Panc1 (cell line): ENCODE results near the gene IL12RB2. TPM values are rescaled to one million over a fixed set of nuclear protein-coding genes. Genes with fewer than 3 reads are reported as not detected.

Experiments used
- ATAC-seq: fragments of 200-7000 bp; cut with Tn5 transposase; 2 replicates; pipeline ENCODE4 v1.9.1; 2020; ENCODE audit warnings: mild to moderate bottlenecking, moderate library complexity
- BruUV-seq: library from RNA; stranded (reverse); fragments of 400-500 nt; replicated peaks from 2 replicates; lab custom pipeline; 2021; lab: Mats Ljungman, UMichigan
- CTCF ChIA-PET: fragments of 300-600 bp; sonication (Branson Sonifier 250); formaldehyde crosslinking; loops from one replicate; lab custom pipeline; 2022; ENCODE audit warnings: antibody characterized with exemption; lab: Charles Lee
- POLR2A ChIA-PET: fragments of 300-600 bp; sonication (Branson Sonifier 250); formaldehyde crosslinking; loops from one replicate; lab custom pipeline; 2022; ENCODE audit warnings: antibody characterized with exemption; lab: Charles Lee
- DNase-seq: peaks from one replicate; pipeline ENCODE4 v3.0.0-alpha.2; 2010; ENCODE audit warnings: low read depth, low spot score
- H3K27ac ChIP-seq: 2 replicates; pipeline ENCODE4 v1.5.1; 2011; ENCODE audit warnings: mild to moderate bottlenecking, low read length, inconsistent platforms
- H3K27me3 ChIP-seq: fragments of 200-500 bp; sonication (Bioruptor generic); 2 replicates; pipeline ENCODE4 v1.6.0; 2014; ENCODE audit warnings: low read length, inconsistent platforms; ENCODE audit not compliant: control insufficient read depth, insufficient read depth
- H3K36me3 ChIP-seq: fragments of 200-500 bp; sonication (Bioruptor generic); 2 replicates; pipeline ENCODE4 v1.5.1; 2014; ENCODE audit warnings: inconsistent platforms, mild to moderate bottlenecking, low read length, moderate library complexity; ENCODE audit not compliant: control insufficient read depth, insufficient read depth
- H3K4me1 ChIP-seq: 2 replicates; pipeline ENCODE4 v1.5.1; 2011; ENCODE audit warnings: inconsistent platforms, mild to moderate bottlenecking, low read length, moderate library complexity; ENCODE audit not compliant: control insufficient read depth, insufficient read depth
- H3K4me3 ChIP-seq, 2 experiments: 2 replicates each; pipeline ENCODE4 v1.5.1; 2011 to 2012; ENCODE audit warnings: low read depth in 2 of 2, low read length in 2 of 2, mild to moderate bottlenecking in 2 of 2, inconsistent platforms in 1 of 2, moderate library complexity in 1 of 2
- H3K9me3 ChIP-seq: fragments of 200-500 bp; sonication (Bioruptor generic); 2 replicates; pipeline ENCODE4 v1.5.1; 2014; ENCODE audit warnings: low read depth, mild to moderate bottlenecking, inconsistent platforms, low read length, moderate library complexity; ENCODE audit not compliant: control insufficient read depth, insufficient read depth
- CTCF ChIP-seq: fragments of 450-650 bp; IDR thresholded peaks from 2 replicates; pipeline ENCODE4 v1.5.1; 2017; ENCODE audit warnings: mild to moderate bottlenecking
- POLR2AphosphoS5 ChIP-seq: IDR thresholded peaks from 2 replicates; pipeline ENCODE4 v1.6.1; 2012; ENCODE audit warnings: mild to moderate bottlenecking, low read depth, low read length, moderate library complexity
- REST ChIP-seq, 2 experiments: IDR thresholded peaks; 2 replicates each; pipeline ENCODE4 v1.6.1; 2011 to 2012; ENCODE audit warnings: low read depth in 2 of 2, control low read depth in 1 of 2, low read length in 1 of 2, mild to moderate bottlenecking in 1 of 2, moderate library complexity in 1 of 2; ENCODE audit not compliant: insufficient read depth in 1 of 2
- SIN3A ChIP-seq: IDR thresholded peaks from 2 replicates; pipeline ENCODE4 v1.6.1; 2012; ENCODE audit warnings: low read depth, mild to moderate bottlenecking, low read length, moderate library complexity, borderline replicate concordance; ENCODE audit not compliant: insufficient read depth
- TCF7L2 ChIP-seq: IDR thresholded peaks from 2 replicates; pipeline ENCODE4 v1.6.1; 2011; ENCODE audit warnings: mild to moderate bottlenecking, low read depth, low read length, inconsistent platforms
- in situ Hi-C: cut with HindIII; loops from 2 replicates; pipeline ENCODE4 v1.10.0; 2016; ENCODE audit warnings: low sequenced_read_pairs, low pct_unique_long_range_greater_than_20kb
- intact Hi-C: fragments of 100-400 bp; cut with micrococcal nuclease; formaldehyde crosslinking; loops from one replicate; pipeline ENCODE4 v1.10.0; 2022; ENCODE audit not compliant: unreplicated experiment
- total RNA-seq: library from RNA; stranded (reverse); gene quantifications from one replicate; pipeline ENCODE4 v1.2.1, GENCODE V29; 2021; ENCODE audit not compliant: unreplicated experiment

Gene IL12RB2
- total RNA-seq, 1 experiment from 2014 or later = 0.26 TPM

GRCh38 chr1:67270541-67270940 is 37.1 kb upstream of the IL12RB2 start:
- POLR2A ChIA-PET = no interaction called here
- TF ChIP-seq POLR2AphosphoS5 = no peak
- no peak for TF ChIP-seq TCF7L2
- TF ChIP-seq REST (IDR thresholded peaks at IDR 0.05; ENCODE audit: insufficient read depth in 1 of 2, low read depth in 2 of 2, low read length in 1 of 2) = no peak
- TF ChIP-seq SIN3A = no peak
- Histone ChIP-seq H3K27ac (no peak overlapping the region), H3K9me3 (no peaks in the 10 kb centered on the region), H3K4me1 (no peaks in the 10 kb centered on the region), H3K27me3 (no peaks in the 10 kb centered on the region), H3K4me3 (no peak overlapping the region), H3K36me3 (no peaks in the 10 kb centered on the region)
- DNase-seq = no peak
- no TSS peak for BruUV-seq
- CTCF ChIA-PET = no interaction called here
- ATAC-seq = no peak
- intact Hi-C loops (loop anchor here (10.0 kb wide), 1 partner anchor 56 kb away; no protein-coding TSS in a partner anchor), in situ Hi-C loops (no loop called here)

GRCh38 chr1:67273591-67273990 is 34.1 kb upstream of the IL12RB2 start:
- in situ Hi-C loops = no loop called here
- Histone ChIP-seq H3K4me1 (no peaks in the 10 kb centered on the region), H3K4me3 (no peak overlapping the region), H3K9me3 (no peaks in the 10 kb centered on the region), H3K27me3 (no peaks in the 10 kb centered on the region), H3K36me3 (no peaks in the 10 kb centered on the region), H3K27ac (no peak overlapping the region)
- CTCF ChIA-PET = no interaction called here
- ATAC-seq (no peak), DNase-seq (no peak)
- no TSS peak for BruUV-seq
- intact Hi-C loops = loop anchor here (10.0 kb wide), 1 partner anchor 59 kb away; no protein-coding TSS in a partner anchor
- POLR2A ChIA-PET = no interaction called here
- TF ChIP-seq CTCF (no peak), SIN3A (no peak), POLR2AphosphoS5 (no peak), TCF7L2 (no peak), REST (IDR thresholded peaks at IDR 0.05; ENCODE audit: insufficient read depth in 1 of 2, low read depth in 2 of 2, low read length in 1 of 2) (no peak)
